Measurements from ENCODE around the gene KIF18B.

DNA sequence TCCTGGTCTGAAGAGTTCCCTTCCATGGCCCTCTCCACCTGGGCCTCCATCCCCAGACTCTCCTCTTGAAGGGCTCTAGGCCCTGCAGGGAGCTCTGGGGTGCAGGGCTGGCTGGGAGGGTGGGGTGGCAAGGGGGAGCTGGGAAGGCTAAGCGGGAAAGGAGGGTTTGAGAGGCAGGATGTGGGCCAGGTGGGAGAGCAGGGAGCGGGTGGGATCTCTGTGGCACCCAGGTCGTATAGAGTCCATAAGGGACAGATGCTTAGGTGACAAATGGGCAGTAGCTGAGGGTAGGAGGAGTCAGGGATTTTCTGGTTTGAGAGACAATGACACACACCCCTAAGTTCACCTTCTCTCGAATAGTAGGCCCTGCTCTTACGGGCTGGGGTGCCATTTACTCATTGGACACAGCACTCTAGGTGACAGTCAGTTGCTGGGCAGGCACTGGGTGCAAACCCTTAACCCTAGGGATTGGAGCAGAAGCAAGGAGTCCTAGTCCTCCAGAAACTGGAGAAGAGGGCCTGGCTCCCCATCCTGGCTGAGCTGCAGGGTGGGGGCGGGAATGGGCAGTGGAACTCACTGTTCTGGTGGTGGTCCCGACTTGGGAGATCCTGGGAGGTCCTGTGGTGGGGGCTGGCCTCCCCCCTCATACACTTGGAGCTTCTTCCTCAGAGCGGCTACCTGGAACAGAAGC is 15.3 kb downstream of the KIF18B start:
- TF ChIP-seq, protein P1, sequence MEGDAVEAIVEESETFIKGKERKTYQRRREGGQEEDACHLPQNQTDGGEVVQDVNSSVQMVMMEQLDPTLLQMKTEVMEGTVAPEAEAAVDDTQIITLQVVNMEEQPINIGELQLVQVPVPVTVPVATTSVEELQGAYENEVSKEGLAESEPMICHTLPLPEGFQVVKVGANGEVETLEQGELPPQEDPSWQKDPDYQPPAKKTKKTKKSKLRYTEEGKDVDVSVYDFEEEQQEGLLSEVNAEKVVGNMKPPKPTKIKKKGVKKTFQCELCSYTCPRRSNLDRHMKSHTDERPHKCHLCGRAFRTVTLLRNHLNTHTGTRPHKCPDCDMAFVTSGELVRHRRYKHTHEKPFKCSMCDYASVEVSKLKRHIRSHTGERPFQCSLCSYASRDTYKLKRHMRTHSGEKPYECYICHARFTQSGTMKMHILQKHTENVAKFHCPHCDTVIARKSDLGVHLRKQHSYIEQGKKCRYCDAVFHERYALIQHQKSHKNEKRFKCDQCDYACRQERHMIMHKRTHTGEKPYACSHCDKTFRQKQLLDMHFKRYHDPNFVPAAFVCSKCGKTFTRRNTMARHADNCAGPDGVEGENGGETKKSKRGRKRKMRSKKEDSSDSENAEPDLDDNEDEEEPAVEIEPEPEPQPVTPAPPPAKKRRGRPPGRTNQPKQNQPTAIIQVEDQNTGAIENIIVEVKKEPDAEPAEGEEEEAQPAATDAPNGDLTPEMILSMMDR (IDR thresholded peaks at IDR 0.05) = no peak
- TF ChIP-seq POLR2A (IDR thresholded peaks at IDR 0.05) = no peak

All from heart left ventricle (tissue), 13 donors.